HG02884 (cell line): ENCODE data around the gene LARGE1.

ENCODE experiments used
- ATAC-seq: cut with Tn5 transposase; IDR thresholded peaks from one replicate; pipeline ENCODE4 v1.9.1; 2021; ENCODE audit warnings: mild to moderate bottlenecking, moderate library complexity; ENCODE audit not compliant: unreplicated experiment

LARGE1 gene

DNA sequence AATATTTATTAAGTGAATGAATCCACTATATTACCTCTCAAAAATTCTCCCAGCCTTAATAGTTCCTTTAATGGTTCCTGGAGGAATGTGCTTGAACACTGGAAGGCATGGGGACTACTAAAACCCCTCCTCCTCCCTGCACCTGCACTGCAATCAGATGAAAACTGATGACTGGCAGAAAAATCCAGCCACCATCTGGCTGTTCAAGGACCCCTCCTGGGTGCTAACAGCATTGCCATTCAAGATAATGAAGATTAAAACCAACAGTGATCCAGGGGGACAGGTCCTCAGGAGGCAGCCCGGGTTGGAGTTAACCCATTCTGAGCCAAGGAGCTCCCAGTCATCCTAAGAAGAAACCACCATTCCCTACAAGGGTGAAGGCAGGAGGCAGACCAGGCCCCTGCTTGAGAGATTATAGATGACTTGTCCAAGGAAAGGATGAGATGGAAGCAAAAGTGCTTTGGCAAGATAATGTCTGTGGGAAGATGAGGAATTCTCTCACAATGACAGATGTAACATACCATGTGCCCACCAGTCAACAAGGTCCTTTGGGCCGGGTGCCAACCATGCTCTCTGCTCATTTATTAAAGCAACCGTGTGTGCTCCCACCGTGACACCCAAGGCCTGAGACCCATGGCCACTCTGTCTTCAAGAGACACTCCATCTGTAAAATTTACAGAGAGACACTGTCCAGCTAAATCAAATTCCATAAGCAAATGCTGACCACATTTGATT is 90.6 kb downstream of the LARGE1 start:
- no peak for ATAC-seq

GRCh38 chr22:33828302-33828701 is 92.0 kb downstream of the LARGE1 start:
- no peak for ATAC-seq

DNA sequence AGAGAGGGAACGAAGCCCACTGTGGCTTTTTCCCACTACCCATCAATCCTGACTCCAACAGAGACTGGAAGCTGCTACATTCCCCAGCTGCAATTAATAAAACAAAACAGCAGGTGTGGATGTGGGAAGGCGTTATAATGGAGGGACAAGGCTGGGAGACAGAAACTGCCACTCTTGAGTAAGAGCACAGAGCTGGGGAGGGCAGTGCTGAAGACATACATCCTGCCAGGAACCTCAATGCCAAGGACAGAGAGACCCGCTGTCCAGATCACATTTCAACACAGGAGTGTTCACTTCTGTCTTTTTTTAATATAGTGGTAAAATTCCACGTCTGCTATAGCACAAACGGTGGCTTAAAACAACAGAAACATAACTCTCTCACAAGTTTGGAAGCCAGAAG is 94.5 kb downstream of the LARGE1 start:
- ATAC-seq = no peak

GRCh38 chr22:33823552-33823951 is 96.7 kb downstream of the LARGE1 start:
- no peak for ATAC-seq

DNA sequence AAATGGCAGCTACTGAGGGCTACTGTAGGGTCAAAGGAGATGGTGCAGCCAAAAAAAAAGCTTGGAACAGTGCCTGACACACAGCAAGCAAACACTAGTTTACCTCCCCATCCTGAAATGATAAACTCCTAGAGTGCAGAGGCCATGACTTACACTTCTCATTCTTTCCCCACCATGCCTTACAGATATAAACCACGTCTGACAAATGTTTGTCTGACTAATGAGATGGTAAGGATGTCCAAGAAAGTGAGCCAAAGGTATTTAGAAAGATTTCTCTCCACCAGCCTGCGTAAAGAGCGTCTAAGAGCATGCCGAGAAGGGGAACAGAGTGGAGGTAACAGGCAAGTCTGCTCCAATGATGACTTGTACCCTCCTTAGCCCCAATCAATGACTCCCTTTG is 99.0 kb downstream of the LARGE1 start:
- ATAC-seq = no peak

DNA sequence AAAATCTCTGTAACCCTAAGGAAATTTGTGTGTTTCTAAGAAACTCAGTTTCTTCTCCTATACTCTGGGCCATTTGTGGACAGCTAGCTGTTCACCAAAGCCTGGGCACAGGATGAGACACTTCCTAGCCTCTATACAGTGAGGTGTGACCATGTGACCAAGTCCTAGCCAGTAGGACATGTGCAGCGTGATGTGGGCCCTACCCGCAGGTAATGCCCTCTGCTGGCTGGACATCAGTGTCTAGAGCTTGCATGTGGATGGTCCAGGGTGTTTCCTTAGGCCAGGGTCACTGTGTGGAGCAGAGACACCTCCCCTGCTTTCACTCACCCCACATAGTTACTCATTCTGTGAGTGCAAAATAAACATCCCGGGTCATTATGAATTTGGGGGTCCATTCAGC is 100.5 kb downstream of the LARGE1 start:
- no peak for ATAC-seq

- no peak for ATAC-seq
Measured at GRCh38 chr22:33817512-33818127, 102.7 kb downstream of the LARGE1 start.

DNA sequence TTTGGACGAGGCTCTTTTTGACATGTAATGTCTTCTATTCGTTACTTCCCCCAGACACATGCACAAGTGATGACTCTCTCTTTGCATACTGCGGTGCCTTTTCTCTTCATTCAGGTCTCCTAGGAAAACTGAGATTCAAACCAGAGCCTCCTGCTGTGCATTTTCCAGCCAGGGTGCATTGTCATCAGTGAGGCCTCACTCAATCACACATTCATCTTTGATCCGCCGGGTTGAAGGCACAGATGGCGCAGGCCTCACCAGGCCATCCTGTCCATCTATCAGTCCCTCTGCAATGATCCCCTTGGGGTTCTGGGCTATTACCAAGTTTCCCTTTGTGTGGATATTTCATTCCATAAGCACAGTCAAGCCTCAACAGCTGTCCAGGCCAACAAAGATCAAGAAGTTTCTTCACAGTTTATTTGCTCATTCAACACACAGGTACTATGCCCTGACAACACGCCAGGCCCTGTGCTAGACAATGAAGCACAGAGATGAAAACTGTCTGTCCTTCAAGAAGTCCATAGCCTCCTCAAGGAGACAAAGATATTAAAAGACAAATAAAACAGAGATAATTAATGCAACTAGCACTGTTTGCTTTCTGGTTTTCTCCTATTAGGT is 107.8 kb downstream of the LARGE1 start:
- no peak for ATAC-seq

DNA sequence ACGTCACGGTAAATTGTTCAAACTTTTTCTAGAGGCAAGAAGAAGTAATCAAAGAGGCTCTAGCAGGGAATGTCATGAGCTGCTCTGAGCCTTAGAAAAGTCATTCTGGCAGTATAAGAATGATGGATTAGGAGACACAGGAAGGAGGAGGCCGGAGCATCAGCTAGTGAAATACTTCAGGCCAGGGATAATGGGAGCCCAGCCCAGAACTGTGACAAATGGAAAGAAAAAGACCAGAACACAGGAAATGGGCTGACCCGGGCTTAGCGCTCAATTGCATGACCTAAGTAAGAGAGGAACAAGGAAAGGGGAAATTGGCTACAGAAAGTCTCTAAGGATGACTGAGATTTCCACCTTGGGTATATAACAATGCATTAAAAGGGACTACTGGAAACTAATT is 108.6 kb downstream of the LARGE1 start:
- no peak for ATAC-seq

DNA sequence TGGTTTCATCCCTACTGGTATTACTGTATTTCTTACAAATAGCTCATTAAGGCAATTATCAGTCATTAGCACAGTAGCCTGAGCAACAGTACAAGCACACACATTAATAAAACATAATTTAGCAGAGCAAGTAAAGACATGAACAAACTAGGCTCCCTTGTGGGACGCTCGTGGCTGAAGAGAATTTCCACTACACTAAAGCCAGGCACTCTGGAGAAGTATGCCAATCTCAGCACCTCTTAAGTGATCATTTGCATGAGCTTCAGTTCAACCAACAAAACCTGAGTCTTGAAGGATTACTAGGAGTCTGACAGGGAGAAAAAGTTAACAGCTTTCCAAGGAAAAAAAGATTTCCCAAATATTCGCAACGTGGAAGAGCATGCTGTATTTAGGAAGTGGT is 109.1 kb downstream of the LARGE1 start:
- no peak for ATAC-seq

GRCh38 chr22:33807470-33807869 is 112.8 kb downstream of the LARGE1 start:
- no peak for ATAC-seq

DNA sequence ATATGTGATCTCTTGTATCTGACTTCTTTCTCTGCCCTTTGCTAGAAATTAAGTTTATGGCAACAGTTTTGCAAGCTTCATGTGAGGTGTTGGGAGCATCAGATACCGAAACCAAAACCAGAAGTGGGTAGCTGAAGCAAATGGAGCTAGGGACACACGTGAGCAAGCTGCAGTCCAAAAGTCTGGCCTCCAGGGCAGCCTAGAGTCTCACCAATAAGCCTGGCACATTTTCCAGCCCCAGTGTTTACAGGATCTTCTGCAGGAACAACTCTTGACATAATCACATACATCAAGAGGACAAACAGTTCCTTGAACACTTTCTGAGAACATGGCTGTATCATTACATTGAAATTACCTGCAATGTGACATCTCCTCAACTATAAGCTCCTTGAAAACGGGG is 114.1 kb downstream of the LARGE1 start:
- no peak for ATAC-seq

GRCh38 chr22:33803371-33804282 is 116.6 kb downstream of the LARGE1 start:
- no peak for ATAC-seq

GRCh38 chr22:33798401-33798800 is 121.9 kb downstream of the LARGE1 start:
- no peak for ATAC-seq

DNA sequence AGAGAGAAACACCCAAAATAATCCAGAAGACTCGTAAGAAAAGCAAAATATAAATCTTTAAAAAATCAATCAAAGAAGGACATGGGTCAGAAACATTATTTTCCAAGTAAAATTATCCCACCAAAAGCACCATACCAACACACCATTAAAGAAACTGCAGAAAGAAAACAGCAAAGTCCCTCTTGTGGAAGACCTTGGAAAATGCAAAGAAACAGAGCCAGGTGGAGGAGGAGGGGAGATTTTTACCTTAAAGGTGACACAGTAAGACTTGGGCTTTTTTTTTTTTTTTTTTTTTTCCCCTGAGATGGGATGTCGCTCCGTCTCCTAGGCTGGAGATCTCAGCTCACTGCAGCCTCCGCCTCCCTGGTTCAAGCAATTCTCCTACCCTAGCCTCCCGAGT is 123.8 kb downstream of the LARGE1 start:
- ATAC-seq = no peak

- no peak for ATAC-seq
Measured at GRCh38 chr22:33793475-33793874, 126.8 kb downstream of the LARGE1 start.

GRCh38 chr22:33792832-33793231 is 127.4 kb downstream of the LARGE1 start:
- no peak for ATAC-seq

DNA sequence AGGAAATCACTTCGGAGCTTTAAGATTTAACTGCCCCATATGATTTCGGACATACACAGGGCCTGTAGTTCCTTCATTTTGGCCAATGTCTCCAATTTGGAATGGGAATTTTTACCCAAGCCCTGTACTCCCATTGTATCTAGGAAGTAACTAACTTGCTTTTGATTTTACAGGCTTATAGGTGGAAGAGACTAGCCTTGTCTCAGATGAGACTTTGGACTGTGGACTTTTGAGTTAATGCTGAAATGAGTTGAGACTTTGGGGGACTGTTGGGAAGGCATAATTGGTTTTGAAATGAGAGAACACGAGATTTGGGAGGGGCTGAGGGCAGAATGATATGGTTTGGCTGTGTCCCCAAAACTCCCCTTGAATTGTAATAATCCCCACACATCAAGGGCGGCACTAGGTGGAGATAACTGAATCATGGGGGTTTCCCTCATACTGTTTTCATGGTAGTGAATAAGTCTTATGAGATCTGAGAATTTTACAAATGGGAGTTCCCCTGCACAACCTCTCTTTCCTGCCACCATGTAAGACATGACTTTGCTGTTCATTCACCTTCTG is 130.5 kb downstream of the LARGE1 start:
- no peak for ATAC-seq

- ATAC-seq = no peak
Measured at GRCh38 chr22:33788927-33789326, 131.3 kb downstream of the LARGE1 start.

GRCh38 chr22:33787645-33788456 is 132.4 kb downstream of the LARGE1 start:
- no peak for ATAC-seq
